Central memory CD8-positive, alpha-beta T cell (primary cell): ENCODE results near the gene ADAM11.

Experiments
- ATAC-seq: fragments of 150-1000 bp; cut with Tn5 transposase; replicated peaks from 2 replicates; pipeline ENCODE4 v1.10.0; 2022; ENCODE audit warnings: mild to moderate bottlenecking, moderate FRiP score, moderate number of reproducible peaks; ENCODE audit not compliant: poor library complexity, severe bottlenecking; ENCODE audit errors: extremely low read depth
- DNase-seq, 2 donors: peaks; one replicate each; pipeline ENCODE4 v3.0.0; 2021; ENCODE audit warnings: low spot score in 2 of 2
- H3K27ac Mint-ChIP-seq: one replicate; pipeline ENCODE4 v1.8.0; 2022; ENCODE audit warnings: low read depth, mild to moderate bottlenecking, moderate library complexity, mixed read lengths
- H3K27me3 Mint-ChIP-seq: one replicate; pipeline ENCODE4 v1.8.0; 2022; ENCODE audit warnings: mixed read lengths
- H3K36me3 Mint-ChIP-seq: one replicate; pipeline ENCODE4 v1.8.0; 2022; ENCODE audit warnings: mild to moderate bottlenecking, moderate library complexity, mixed read lengths; ENCODE audit not compliant: insufficient read depth
- H3K4me1 Mint-ChIP-seq: one replicate; pipeline ENCODE4 v1.8.0; 2022; ENCODE audit warnings: mixed read lengths
- H3K4me3 Mint-ChIP-seq: one replicate; pipeline ENCODE4 v1.8.0; 2022; ENCODE audit warnings: mild to moderate bottlenecking, moderate library complexity, mixed read lengths
- H3K9me3 Mint-ChIP-seq: one replicate; pipeline ENCODE4 v1.8.0; 2022; ENCODE audit warnings: mixed read lengths

Gene ADAM11

GRCh38 chr17:44781551-44782325, 22.9 kb downstream of the ADAM11 start:
- Mint-ChIP-seq H3K27me3 (peaks cover 2% of the 10 kb centered on the region), H3K4me1 (peaks cover 5% of the 10 kb centered on the region), H3K27ac (no peak overlapping the region), H3K9me3 (no peaks in the 10 kb centered on the region), H3K36me3 (no peaks in the 10 kb centered on the region), H3K4me3 (no peak overlapping the region)
- DNase-seq (no peak), ATAC-seq (no peak)

- Mint-ChIP-seq H3K9me3 (no peaks in the 10 kb centered on the region), H3K27ac (no peak overlapping the region), H3K4me3 (no peak overlapping the region), H3K27me3 (peaks cover 9% of the 10 kb centered on the region), H3K4me1 (peaks cover 5% of the 10 kb centered on the region), H3K36me3 (no peaks in the 10 kb centered on the region)
- DNase-seq: no peak
- no peak for ATAC-seq
Observed at GRCh38 chr17:44782326-44782850, 23.6 kb downstream of the ADAM11 start.

- no peak for ATAC-seq
Observed at GRCh38 chr17:44785921-44786320, 27.1 kb downstream of the ADAM11 start.

GRCh38 chr17:44786551-44787081, 27.8 kb downstream of the ADAM11 start:
- Mint-ChIP-seq H3K36me3 (no peaks in the 10 kb centered on the region), H3K27me3 (peaks cover 12% of the 10 kb centered on the region), H3K27ac (no peak overlapping the region), H3K4me3 (no peak overlapping the region), H3K4me1 (no peaks in the 10 kb centered on the region), H3K9me3 (no peaks in the 10 kb centered on the region)
- no peak for ATAC-seq
- no peak for DNase-seq

More at GRCh38 chr17:44785921-44786320, 27.1 kb downstream of the ADAM11 start:
- no peaks in the 10 kb centered on the region for H3K4me1 Mint-ChIP-seq
- no peaks in the 10 kb centered on the region for H3K9me3 Mint-ChIP-seq
- H3K27me3 Mint-ChIP-seq: peaks cover 12% of the 10 kb centered on the region
- H3K4me3 Mint-ChIP-seq: no peak overlapping the region
- no peaks in the 10 kb centered on the region for H3K36me3 Mint-ChIP-seq
- DNase-seq: no peak
- H3K27ac Mint-ChIP-seq: no peak overlapping the region

GRCh38 chr17:44787271-44787940, 28.6 kb downstream of the ADAM11 start:
- Mint-ChIP-seq H3K27me3 (peaks cover 12% of the 10 kb centered on the region), H3K4me1 (no peaks in the 10 kb centered on the region), H3K36me3 (no peaks in the 10 kb centered on the region), H3K27ac (no peak overlapping the region), H3K4me3 (no peak overlapping the region), H3K9me3 (no peaks in the 10 kb centered on the region)
- ATAC-seq (no peak), DNase-seq (no peak)

- Mint-ChIP-seq H3K27me3 (peaks cover 12% of the 10 kb centered on the region), H3K4me3 (no peak overlapping the region), H3K27ac (no peak overlapping the region), H3K4me1 (no peaks in the 10 kb centered on the region), H3K9me3 (no peaks in the 10 kb centered on the region), H3K36me3 (no peaks in the 10 kb centered on the region)
- no peak for ATAC-seq
- no peak for DNase-seq
Observed at GRCh38 chr17:44788139-44788538, 29.4 kb downstream of the ADAM11 start.

- Mint-ChIP-seq H3K27me3 (peaks cover 8% of the 10 kb centered on the region), H3K9me3 (no peaks in the 10 kb centered on the region), H3K4me1 (no peaks in the 10 kb centered on the region), H3K27ac (no peak overlapping the region), H3K4me3 (no peak overlapping the region), H3K36me3 (no peaks in the 10 kb centered on the region)
- no peak for DNase-seq
- no peak for ATAC-seq
Observed at GRCh38 chr17:44792276-44792675, 33.5 kb downstream of the ADAM11 start.

GRCh38 chr17:44793885-44794842, 35.4 kb downstream of the ADAM11 start:
- no peak for DNase-seq
- no peaks in the 10 kb centered on the region for H3K36me3 Mint-ChIP-seq

GRCh38 chr17:44794851-44795413, 36.1 kb downstream of the ADAM11 start:
- H3K27me3 Mint-ChIP-seq: peaks cover 11% of the 10 kb centered on the region
- H3K9me3 Mint-ChIP-seq: no peaks in the 10 kb centered on the region
- DNase-seq (no peak), ATAC-seq (no peak)
- no peaks in the 10 kb centered on the region for H3K36me3 Mint-ChIP-seq
- H3K4me3 Mint-ChIP-seq: no peak overlapping the region
- H3K4me1 Mint-ChIP-seq: no peaks in the 10 kb centered on the region
- no peak overlapping the region for H3K27ac Mint-ChIP-seq

More at GRCh38 chr17:44793885-44794842, 35.4 kb downstream of the ADAM11 start:
- Mint-ChIP-seq H3K27ac (no peak overlapping the region), H3K4me1 (no peaks in the 10 kb centered on the region), H3K27me3 (peaks cover 11% of the 10 kb centered on the region), H3K4me3 (no peak overlapping the region), H3K9me3 (no peaks in the 10 kb centered on the region)
- ATAC-seq: no peak

GRCh38 chr17:44795421-44795820, 36.6 kb downstream of the ADAM11 start:
- no peak overlapping the region for H3K4me3 Mint-ChIP-seq
- no peaks in the 10 kb centered on the region for H3K36me3 Mint-ChIP-seq
- no peak for ATAC-seq
- no peak for DNase-seq
- H3K27ac Mint-ChIP-seq: no peak overlapping the region
- H3K4me1 Mint-ChIP-seq: no peaks in the 10 kb centered on the region
- H3K9me3 Mint-ChIP-seq: no peaks in the 10 kb centered on the region
- peaks cover 11% of the 10 kb centered on the region for H3K27me3 Mint-ChIP-seq

- H3K9me3 Mint-ChIP-seq: no peaks in the 10 kb centered on the region
- H3K27ac Mint-ChIP-seq: no peak overlapping the region
- H3K4me1 Mint-ChIP-seq: no peaks in the 10 kb centered on the region
- H3K36me3 Mint-ChIP-seq: no peaks in the 10 kb centered on the region
- DNase-seq: no peak
- H3K4me3 Mint-ChIP-seq: no peak overlapping the region
- no peak for ATAC-seq
- peaks cover 11% of the 10 kb centered on the region for H3K27me3 Mint-ChIP-seq
Observed at GRCh38 chr17:44795928-44796327, 37.1 kb downstream of the ADAM11 start.

GRCh38 chr17:44796731-44797130, 37.9 kb downstream of the ADAM11 start:
- Mint-ChIP-seq H3K27me3 (peaks cover 13% of the 10 kb centered on the region), H3K9me3 (no peaks in the 10 kb centered on the region), H3K4me1 (no peaks in the 10 kb centered on the region), H3K36me3 (no peaks in the 10 kb centered on the region), H3K4me3 (no peak overlapping the region), H3K27ac (no peak overlapping the region)
- no peak for DNase-seq
- no peak for ATAC-seq
